Caco-2 (cell line): ENCODE measurements around the gene CCDC77. TPM values are rescaled to one million over a fixed set of nuclear protein-coding genes. Genes with fewer than 3 reads are reported as not detected.

Source experiments
- BruUV-seq: library from RNA; stranded (reverse); fragments of 400-500 nt; replicated peaks from 2 replicates; lab custom pipeline; 2021; lab: Mats Ljungman, UMichigan
- CTCF ChIA-PET: fragments of 300-600 bp; sonication (Branson Sonifier 250); formaldehyde crosslinking; loops from one replicate; lab custom pipeline; 2022; ENCODE audit warnings: antibody characterized with exemption; lab: Charles Lee
- POLR2A ChIA-PET: fragments of 300-600 bp; sonication (Branson Sonifier 250); formaldehyde crosslinking; loops from one replicate; lab custom pipeline; 2022; ENCODE audit warnings: antibody characterized with exemption; lab: Charles Lee
- DNase-seq, 2 experiments: peaks; one replicate each; pipeline versions ENCODE4 v3.0.0 to v3.0.0-alpha.2; 2020 to 2022
- H3K27me3 ChIP-seq: replicated peaks from 2 replicates; pipeline ENCODE4 v1.6.0; 2011; ENCODE audit warnings: low read length; ENCODE audit not compliant: control insufficient read depth, insufficient read depth
- H3K36me3 ChIP-seq: 2 replicates; pipeline ENCODE4 v1.5.1; 2011; ENCODE audit warnings: low read length; ENCODE audit not compliant: control insufficient read depth, insufficient read depth
- H3K4me1 ChIP-seq: fragments of 250-450 bp; sonication (Bioruptor Pico); 2 replicates; pipeline ENCODE4 v1.5.1; 2020; ENCODE audit warnings: mild to moderate bottlenecking
- H3K4me3 ChIP-seq: 2 replicates; pipeline ENCODE4 v1.5.1; 2011; ENCODE audit warnings: low read depth, mild to moderate bottlenecking, control low read depth, low read length
- H3K9me3 ChIP-seq: fragments of 250-450 bp; sonication (Bioruptor Pico); 2 replicates; pipeline ENCODE4 v1.5.1; 2020; ENCODE audit warnings: mild to moderate bottlenecking, moderate library complexity
- H3K27ac Mint-ChIP-seq: one replicate; pipeline ENCODE4 v1.8.0; 2022; ENCODE audit warnings: mixed read lengths; ENCODE audit not compliant: unreplicated experiment
- H3K27me3 Mint-ChIP-seq: one replicate; pipeline ENCODE4 v1.8.0; 2022; ENCODE audit warnings: mixed read lengths; ENCODE audit not compliant: insufficient read depth, unreplicated experiment
- H3K36me3 Mint-ChIP-seq: one replicate; pipeline ENCODE4 v1.8.0; 2022; ENCODE audit warnings: mild to moderate bottlenecking, mixed read lengths; ENCODE audit not compliant: insufficient read depth, unreplicated experiment
- H3K4me1 Mint-ChIP-seq: one replicate; pipeline ENCODE4 v1.8.0; 2022; ENCODE audit warnings: low read depth, mixed read lengths; ENCODE audit not compliant: unreplicated experiment
- H3K4me3 Mint-ChIP-seq: one replicate; pipeline ENCODE4 v1.8.0; 2022; ENCODE audit warnings: mild to moderate bottlenecking, moderate library complexity, mixed read lengths; ENCODE audit not compliant: unreplicated experiment
- H3K9me3 Mint-ChIP-seq: one replicate; pipeline ENCODE4 v1.8.0; 2022; ENCODE audit warnings: mixed read lengths; ENCODE audit not compliant: unreplicated experiment
- CTCF ChIP-seq, 2 experiments: fragments of 200-600 bp in 1 of 2; IDR thresholded peaks; 1 replicate in 1 of 2; 2 replicates in 1 of 2; pipeline versions ENCODE4 v1.5.1 to v1.8.0; 2011 to 2022; ENCODE audit warnings: antibody characterized with exemption in 1 of 2, control low read depth in 1 of 2, inconsistent platforms in 1 of 2, low read depth in 1 of 2, low read length in 1 of 2, mild to moderate bottlenecking in 1 of 2, moderate library complexity in 1 of 2; ENCODE audit not compliant: insufficient read depth in 1 of 2, severe bottlenecking in 1 of 2, unreplicated experiment in 1 of 2
- intact Hi-C: fragments of 100-400 bp; cut with micrococcal nuclease; formaldehyde crosslinking; loops from one replicate; pipeline ENCODE4 v1.10.0; 2022; ENCODE audit not compliant: unreplicated experiment
- total RNA-seq: library from RNA; stranded (reverse); gene quantifications from 2 replicates; pipeline ENCODE4 v1.2.3, GENCODE V29; 2022

CCDC77 gene
- total RNA-seq, 1 experiment from 2014 or later, result 33.0 TPM

- H3K27ac Mint-ChIP-seq, result peak within 1 kb of the TSS; percentile 95
- intact Hi-C loops, result no loop called here
- BruUV-seq, result TSS peak; percentile 92
- peaks cover 22% of the 10 kb centered on the region for H3K36me3 Mint-ChIP-seq
- ChIA-PET POLR2A (interaction anchor here (0.6 to 1.0 kb wide), 4 partner anchors 10 to 73 kb away, joined by 4 to 7 read pairs (median 4); no protein-coding TSS in a partner anchor), CTCF (interaction anchor here (0.7 to 1.0 kb wide), 3 partner anchors 14 to 87 kb away, joined by 3 read pairs; no protein-coding TSS in a partner anchor)
- H3K9me3 Mint-ChIP-seq, result no peaks in the 10 kb centered on the region
- H3K4me1 Mint-ChIP-seq, result peaks cover 50% of the 10 kb centered on the region
- H3K27me3 ChIP-seq, result no peaks in the 10 kb centered on the region
- peaks cover 28% of the 10 kb centered on the region for H3K4me1 ChIP-seq
- H3K27me3 Mint-ChIP-seq, result no peaks in the 10 kb centered on the region
- H3K36me3 ChIP-seq, result no peaks in the 10 kb centered on the region
- H3K4me3 Mint-ChIP-seq, result peak within 1 kb of the TSS; percentile 96
- peak; percentile 85 to 88 for DNase-seq
- no peak for TF ChIP-seq CTCF (IDR thresholded peaks at IDR 0.05; ENCODE audit: insufficient read depth in 1 of 2, low read depth in 1 of 2, low read length in 1 of 2, severe bottlenecking in 1 of 2, unreplicated experiment in 1 of 2)
- H3K9me3 ChIP-seq, result no peaks in the 10 kb centered on the region
- peak within 1 kb of the TSS; percentile 87 for H3K4me3 ChIP-seq
Measured at GRCh38 chr12:459430-460258, 58.2 kb downstream of the CCDC77 start, which contains the start of gene B4GALNT3. TSS of gene B4GALNT3 (plus strand) at chr12:459939. CDS start at chr12:460377, 438 bp downstream.

GRCh38 chr12:460261-461230 is 59.1 kb downstream of the CCDC77 start:
- BruUV-seq, result no TSS peak
- peaks cover 22% of the 10 kb centered on the region for H3K36me3 Mint-ChIP-seq
- Histone ChIP-seq H3K4me3 (peak overlapping the region; percentile 87), H3K9me3 (no peaks in the 10 kb centered on the region), H3K4me1 (peaks cover 28% of the 10 kb centered on the region), H3K27me3 (no peaks in the 10 kb centered on the region), H3K36me3 (0 out of 2 replicates have a peak, but pooled peaks cover 2% of the 10 kb centered on the region)
- DNase-seq, result peak in 1 of 2 experiments; percentile 57
- ChIA-PET CTCF (interaction anchor here (0.6 to 0.7 kb wide), 2 partner anchors 251 to 474 kb away, joined by 3 read pairs; no protein-coding TSS in a partner anchor), POLR2A (interaction anchor here (0.9 kb wide), 1 partner anchor 27 kb away, joined by 7 read pairs; no protein-coding TSS in a partner anchor)
- no peaks in the 10 kb centered on the region for H3K27me3 Mint-ChIP-seq
- H3K4me3 Mint-ChIP-seq, result peak overlapping the region; percentile 96
- TF ChIP-seq CTCF (IDR thresholded peaks at IDR 0.05; ENCODE audit: insufficient read depth in 1 of 2, low read depth in 1 of 2, low read length in 1 of 2, severe bottlenecking in 1 of 2, unreplicated experiment in 1 of 2), result no peak
- intact Hi-C loops, result no loop called here
- no peaks in the 10 kb centered on the region for H3K9me3 Mint-ChIP-seq
- H3K4me1 Mint-ChIP-seq, result peaks cover 48% of the 10 kb centered on the region
- H3K27ac Mint-ChIP-seq, result peak overlapping the region; percentile 87
